MG63 (cell line): ENCODE measurements around the gene TLR7. TPM values are rescaled to one million over a fixed set of nuclear protein-coding genes. Genes with fewer than 3 reads are reported as not detected.

ENCODE experiments used
- total RNA-seq: library from RNA; depleted of rRNA; stranded (reverse); fragments of >200 nt; shearing (Covaris generic); gene quantifications from 2 replicates; pipeline ENCODE4 v1.2.3, GENCODE V29; 2014; ENCODE audit warnings: low replicate concordance; rRNA removed

TLR7 gene
- total RNA-seq, 1 experiment from 2014 or later, result not detected

Other genes starting within 250 kb of the TLR7 start
- gene PRPS2, start 75.7 kb upstream of the TLR7 start, total RNA-seq, result 67.4 and 84.2 TPM in 2 replicates
- gene TLR8, start 39.5 kb downstream of the TLR7 start, total RNA-seq, result not detected in 2 replicates
- 1,177 and 1,592 TPM in 2 replicates for gene TMSB4X, start 108.0 kb downstream of the TLR7 start, total RNA-seq
- gene FAM9C, start 177.5 kb downstream of the TLR7 start, total RNA-seq, result not detected in 2 replicates